ENCODE measurements around the gene WAS.
"Not testable (repeated sequence)": the region's sequence is repeated elsewhere in the genome, so short reads cannot be mapped to it uniquely, and the experiment has no call there.

WAS gene

GRCh38 chrX:48663241-48663640, 20.4 kb upstream of the WAS start:
- DNase-seq (ENCODE audit: low read depth, low spot score): no peak
- no peak overlapping the region for H3K9ac ChIP-seq (ENCODE audit: insufficient read length)
- TF ChIP-seq EZH2 (IDR thresholded peaks at IDR 0.05) (no peak), POLR2AphosphoS5 (IDR thresholded peaks at IDR 0.05; ENCODE audit: borderline replicate concordance, low read depth, low read length) (no peak), FOXP2 (optimal IDR thresholded peaks at IDR 0.05; ENCODE audit: control extremely low read depth, extremely low read length, insufficient read depth) (no peak)
- no peak overlapping the region for H3K4me3 ChIP-seq
- no peaks in the 10 kb centered on the region for H3K9me3 ChIP-seq (ENCODE audit: low read depth, low read length)
- H3K27ac ChIP-seq: no peak overlapping the region
- no peaks in the 10 kb centered on the region for H3K36me3 ChIP-seq (ENCODE audit: insufficient read depth, low read length)

DNA sequence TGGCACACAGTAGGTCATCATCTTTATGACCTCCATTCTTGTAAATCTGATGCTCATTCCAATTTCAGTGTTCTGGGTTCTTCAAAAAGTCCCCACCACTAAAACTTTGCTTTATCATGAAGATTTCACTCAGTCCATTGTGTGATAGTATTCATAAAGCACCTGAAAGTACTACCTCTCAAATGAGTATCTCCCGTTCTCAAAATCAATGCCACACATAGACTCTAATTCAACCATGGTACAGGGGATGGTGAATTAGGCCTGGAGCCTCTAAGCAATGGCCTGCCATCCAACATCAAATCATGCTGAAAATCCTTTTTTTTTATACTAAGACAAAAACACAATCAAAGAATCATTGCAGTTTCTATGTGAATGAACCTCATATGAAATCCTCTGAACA, 19.4 kb upstream of the WAS start:
- H3K9me3 ChIP-seq (ENCODE audit: low read depth, low read length): no peaks in the 10 kb centered on the region
- H3K36me3 ChIP-seq (ENCODE audit: insufficient read depth, low read length): no peaks in the 10 kb centered on the region
- no peak for DNase-seq (ENCODE audit: low read depth, low spot score)
- no peak overlapping the region for H3K9ac ChIP-seq (ENCODE audit: insufficient read length)
- no peak for TF ChIP-seq EZH2 (IDR thresholded peaks at IDR 0.05)
- no peak for TF ChIP-seq FOXP2 (optimal IDR thresholded peaks at IDR 0.05; ENCODE audit: control extremely low read depth, extremely low read length, insufficient read depth)
- no peak for TF ChIP-seq POLR2AphosphoS5 (IDR thresholded peaks at IDR 0.05; ENCODE audit: borderline replicate concordance, low read depth, low read length)
- no peak overlapping the region for H3K4me3 ChIP-seq
- no peak overlapping the region for H3K27ac ChIP-seq

GRCh38 chrX:48665991-48666390, 17.6 kb upstream of the WAS start:
- TF ChIP-seq EZH2 (IDR thresholded peaks at IDR 0.05): no peak
- no peak for TF ChIP-seq POLR2AphosphoS5 (IDR thresholded peaks at IDR 0.05; ENCODE audit: borderline replicate concordance, low read depth, low read length)
- TF ChIP-seq FOXP2 (optimal IDR thresholded peaks at IDR 0.05; ENCODE audit: control extremely low read depth, extremely low read length, insufficient read depth): no peak
- no peak overlapping the region for H3K4me3 ChIP-seq
- no peaks in the 10 kb centered on the region for H3K36me3 ChIP-seq (ENCODE audit: insufficient read depth, low read length)
- DNase-seq (ENCODE audit: low read depth, low spot score): no peak
- no peaks in the 10 kb centered on the region for H3K9me3 ChIP-seq (ENCODE audit: low read depth, low read length)
- H3K9ac ChIP-seq (ENCODE audit: insufficient read length): no peak overlapping the region
- H3K27ac ChIP-seq: no peak overlapping the region

GRCh38 chrX:48666649-48667048, 16.9 kb upstream of the WAS start:
- DNase-seq (ENCODE audit: low read depth, low spot score): no peak
- no peak for TF ChIP-seq POLR2AphosphoS5 (IDR thresholded peaks at IDR 0.05; ENCODE audit: borderline replicate concordance, low read depth, low read length)
- Histone ChIP-seq H3K9ac (ENCODE audit: insufficient read length) (no peak overlapping the region), H3K9me3 (ENCODE audit: low read depth, low read length) (no peaks in the 10 kb centered on the region), H3K36me3 (ENCODE audit: insufficient read depth, low read length) (no peaks in the 10 kb centered on the region), H3K4me3 (no peak overlapping the region), H3K27ac (no peak overlapping the region)

- H3K9me3 ChIP-seq (ENCODE audit: low read depth, low read length): no peaks in the 10 kb centered on the region
- H3K9ac ChIP-seq (ENCODE audit: insufficient read length): no peak overlapping the region
- H3K27ac ChIP-seq: no peak overlapping the region
- DNase-seq (ENCODE audit: low read depth, low spot score): no peak
- no peaks in the 10 kb centered on the region for H3K36me3 ChIP-seq (ENCODE audit: insufficient read depth, low read length)
- TF ChIP-seq FOXP2 (optimal IDR thresholded peaks at IDR 0.05; ENCODE audit: control extremely low read depth, extremely low read length, insufficient read depth) (no peak), EZH2 (IDR thresholded peaks at IDR 0.05) (no peak), POLR2AphosphoS5 (IDR thresholded peaks at IDR 0.05; ENCODE audit: borderline replicate concordance, low read depth, low read length) (no peak)
- no peak overlapping the region for H3K4me3 ChIP-seq
Observed at GRCh38 chrX:48667509-48667908, 16.1 kb upstream of the WAS start.

DNA sequence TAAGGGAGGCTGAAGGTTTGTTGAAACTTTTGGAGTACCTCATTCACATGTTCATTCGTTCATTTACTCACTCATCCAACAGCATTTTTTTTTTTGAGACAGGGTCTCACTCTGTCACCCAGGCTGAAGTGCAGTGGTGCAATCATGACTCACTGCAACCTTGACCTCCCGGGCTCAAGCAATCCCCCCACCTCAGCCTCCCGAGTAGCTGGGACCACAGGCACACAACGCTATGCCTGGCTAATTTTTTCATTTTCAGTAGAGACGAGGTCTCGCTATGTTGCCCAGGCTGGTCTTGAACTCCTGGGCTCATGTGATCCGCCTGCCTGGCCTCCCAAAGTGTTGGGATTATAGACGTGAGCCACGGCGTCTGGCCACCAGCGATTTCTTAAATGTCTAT, 15.4 kb upstream of the WAS start:
- H3K4me3 ChIP-seq; H3K9me3 ChIP-seq (ENCODE audit: low read depth, low read length); H3K36me3 ChIP-seq (ENCODE audit: insufficient read depth, low read length); H3K27ac ChIP-seq; H3K9ac ChIP-seq (ENCODE audit: insufficient read length); DNase-seq (ENCODE audit: low read depth, low spot score): not testable (repeated sequence)

GRCh38 chrX:48676106-48676892, 7.3 kb upstream of the WAS start:
- H3K4me3 ChIP-seq: peak overlapping the region; percentile 81
- H3K27ac ChIP-seq: no peak overlapping the region
- TF ChIP-seq POLR2AphosphoS5 (IDR thresholded peaks at IDR 0.05; ENCODE audit: borderline replicate concordance, low read depth, low read length): peak; percentile 87
- TF ChIP-seq FOXP2 (optimal IDR thresholded peaks at IDR 0.05; ENCODE audit: control extremely low read depth, extremely low read length, insufficient read depth): no peak
- no peak for TF ChIP-seq EZH2 (IDR thresholded peaks at IDR 0.05)
- DNase-seq (ENCODE audit: low read depth, low spot score): no peak
- H3K9me3 ChIP-seq (ENCODE audit: low read depth, low read length): no peaks in the 10 kb centered on the region
- no peaks in the 10 kb centered on the region for H3K36me3 ChIP-seq (ENCODE audit: insufficient read depth, low read length)
- peak overlapping the region; percentile 82 for H3K9ac ChIP-seq (ENCODE audit: insufficient read length)

GRCh38 chrX:48676893-48677270, 6.7 kb upstream of the WAS start:
- TF ChIP-seq EZH2 (IDR thresholded peaks at IDR 0.05): no peak
- TF ChIP-seq POLR2AphosphoS5 (IDR thresholded peaks at IDR 0.05; ENCODE audit: borderline replicate concordance, low read depth, low read length): no peak
- TF ChIP-seq FOXP2 (optimal IDR thresholded peaks at IDR 0.05; ENCODE audit: control extremely low read depth, extremely low read length, insufficient read depth): no peak
- Histone ChIP-seq H3K9me3 (ENCODE audit: low read depth, low read length) (no peaks in the 10 kb centered on the region), H3K4me3 (peak overlapping the region; percentile 81), H3K27ac (no peak overlapping the region), H3K36me3 (ENCODE audit: insufficient read depth, low read length) (no peaks in the 10 kb centered on the region), H3K9ac (ENCODE audit: insufficient read length) (peak overlapping the region; percentile 75)
- no peak for DNase-seq (ENCODE audit: low read depth, low spot score)

DNA sequence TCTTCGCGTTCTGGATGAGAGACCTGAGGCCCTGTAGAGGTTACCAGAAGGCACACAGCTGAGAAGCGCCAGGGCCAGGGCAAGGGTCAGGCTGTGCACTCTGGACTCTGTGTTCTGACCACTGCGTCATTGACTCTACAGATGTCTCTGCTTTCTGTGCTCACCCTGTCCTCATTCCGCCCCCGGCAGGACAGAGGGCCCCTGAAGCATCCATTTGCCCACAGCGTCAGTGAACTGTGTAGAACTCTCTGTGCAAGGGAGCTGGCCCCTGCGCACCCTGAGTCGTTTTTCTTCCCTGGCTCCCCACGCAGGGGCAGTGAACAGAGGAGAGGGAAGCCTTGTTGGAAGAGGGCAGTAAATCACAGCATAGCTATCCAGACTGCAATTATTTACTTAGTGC, 6.1 kb upstream of the WAS start:
- DNase-seq (ENCODE audit: low read depth, low spot score): no peak
- Histone ChIP-seq H3K4me3 (no peak overlapping the region), H3K9me3 (ENCODE audit: low read depth, low read length) (no peaks in the 10 kb centered on the region), H3K36me3 (ENCODE audit: insufficient read depth, low read length) (no peaks in the 10 kb centered on the region), H3K27ac (no peak overlapping the region), H3K9ac (ENCODE audit: insufficient read length) (no peak overlapping the region)
- no peak for TF ChIP-seq EZH2 (IDR thresholded peaks at IDR 0.05)
- TF ChIP-seq POLR2AphosphoS5 (IDR thresholded peaks at IDR 0.05; ENCODE audit: borderline replicate concordance, low read depth, low read length): no peak
- TF ChIP-seq FOXP2 (optimal IDR thresholded peaks at IDR 0.05; ENCODE audit: control extremely low read depth, extremely low read length, insufficient read depth): no peak

GRCh38 chrX:48680467-48680866, 3.1 kb upstream of the WAS start:
- H3K36me3 ChIP-seq (ENCODE audit: insufficient read depth, low read length); H3K9me3 ChIP-seq (ENCODE audit: low read depth, low read length); H3K27ac ChIP-seq; DNase-seq (ENCODE audit: low read depth, low spot score); H3K4me3 ChIP-seq; H3K9ac ChIP-seq (ENCODE audit: insufficient read length): not testable (repeated sequence)

DNA sequence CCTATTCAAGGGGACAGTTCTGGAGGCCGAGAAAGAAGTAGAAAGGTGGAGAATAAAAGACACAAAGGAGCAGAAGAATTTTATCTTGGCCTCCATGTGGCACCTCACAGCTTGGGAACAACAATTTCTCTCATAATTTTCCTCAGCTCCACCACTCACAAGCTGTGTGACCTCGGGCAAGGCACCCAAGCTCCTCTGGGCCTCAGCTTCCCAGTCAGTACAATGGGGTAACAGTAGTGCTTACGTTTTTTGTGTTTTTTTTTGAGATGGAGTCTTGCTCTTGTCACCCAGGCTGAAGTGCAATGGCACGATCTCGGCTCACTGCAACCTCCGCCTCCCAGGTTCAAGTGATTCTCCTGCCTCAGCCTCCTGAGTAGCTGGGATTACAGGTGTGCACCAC, 2.7 kb upstream of the WAS start:
- not testable (repeated sequence) for H3K27ac ChIP-seq; H3K9me3 ChIP-seq (ENCODE audit: low read depth, low read length); H3K4me3 ChIP-seq; DNase-seq (ENCODE audit: low read depth, low spot score); H3K36me3 ChIP-seq (ENCODE audit: insufficient read depth, low read length); H3K9ac ChIP-seq (ENCODE audit: insufficient read length)
